HepG2 (cell line): ENCODE measurements around the gene COQ10B. TPM values are rescaled to one million over a fixed set of nuclear protein-coding genes. Genes with fewer than 3 reads are reported as not detected.

Experiments used
- ATAC-seq: fragments of 200-7000 bp; cut with Tn5 transposase; 3 replicates; pipeline ENCODE4 v1.9.1; 2020; ENCODE audit warnings: mild to moderate bottlenecking, moderate library complexity
- BruUV-seq: library from RNA; stranded (reverse); fragments of 400-500 nt; replicated peaks from 2 replicates; lab custom pipeline; 2021; lab: Mats Ljungman, UMichigan
- CTCF ChIA-PET: fragments of 300-600 bp; formaldehyde crosslinking; extraction: SDS; loops from one replicate; lab custom pipeline; 2021; ENCODE audit warnings: low total read pairs, inconsistent platforms, low intra/inter-chr PET ratio; lab: Yijun Ruan, JAX
- POLR2A ChIA-PET: fragments of 350-600 bp; sonication (Branson Sonifier 250); formaldehyde crosslinking; loops from one replicate; lab custom pipeline; 2020; ENCODE audit warnings: antibody characterized with exemption, inconsistent platforms; lab: Yijun Ruan, JAX
- DNase-seq: peaks from one replicate; pipeline ENCODE4 v3.0.0-alpha.2; 2015; ENCODE audit warnings: low spot score
- FAIRE-seq: peaks from 3 replicates; lab custom pipeline; 2011; peaks lifted over from hg19 to GRCh38; lab: Jason Lieb, UNC
- H2AFZ ChIP-seq: one replicate; pipeline ENCODE4 v1.6.1; 2011; ENCODE audit warnings: low read length, inconsistent platforms
- H3K27ac ChIP-seq: fragments of 300-600 bp; 3 replicates; pipeline ENCODE4 v1.8.0; 2011; ENCODE audit warnings: mixed run types, mild to moderate bottlenecking, mixed read lengths, low read length, inconsistent platforms; ENCODE audit not compliant: insufficient read depth; ENCODE audit errors: extremely low read length
- H3K27me3 ChIP-seq, 2 experiments: fragments of 200-600 bp in 1 of 2; 2 replicates in 1 of 2; 3 replicates in 1 of 2; pipeline versions ENCODE4 v1.6.0 to v1.8.0; 2011; ENCODE audit warnings: low read length in 2 of 2, mild to moderate bottlenecking in 2 of 2, moderate library complexity in 2 of 2, inconsistent platforms in 1 of 2; ENCODE audit not compliant: insufficient read depth in 2 of 2, control insufficient read depth in 1 of 2
- H3K36me3 ChIP-seq, 2 experiments: fragments of 200-600 bp in 1 of 2; replicated peaks in 1 of 2; 2 replicates in 1 of 2; 3 replicates in 1 of 2; pipeline versions ENCODE4 v1.5.1 to v1.8.0; 2011; ENCODE audit warnings: low read length in 2 of 2, inconsistent platforms in 1 of 2; ENCODE audit not compliant: insufficient read depth in 2 of 2, control insufficient read depth in 1 of 2
- H3K4me1 ChIP-seq: 2 replicates; pipeline ENCODE4 v1.5.1; 2012; ENCODE audit warnings: low read length, inconsistent platforms; ENCODE audit not compliant: insufficient read depth
- H3K4me2 ChIP-seq: 2 replicates; pipeline ENCODE4 v1.6.0; 2011; ENCODE audit warnings: low read depth, low read length, inconsistent platforms
- H3K4me3 ChIP-seq, 3 experiments: fragments of 200-600 bp in 1 of 3; sonication (generic), shearing (Covaris generic) in 1 of 3; replicated peaks in 1 of 3; 2 replicates each; pipeline ENCODE4 v1.5.1; 2011 to 2016; ENCODE audit warnings: low read length in 3 of 3, inconsistent platforms in 2 of 3, low read depth in 2 of 3, mild to moderate bottlenecking in 2 of 3, control low read depth in 1 of 3, mixed read lengths in 1 of 3; ENCODE audit not compliant: insufficient read depth in 1 of 3
- H3K79me2 ChIP-seq: one replicate; pipeline ENCODE4 v1.6.1; 2011; ENCODE audit warnings: low read length, inconsistent platforms; ENCODE audit not compliant: insufficient read depth
- H3K9ac ChIP-seq: 2 replicates; pipeline ENCODE4 v1.6.0; 2011; ENCODE audit warnings: mild to moderate bottlenecking, low read depth, low read length, inconsistent platforms; ENCODE audit not compliant: insufficient read depth
- H3K9me3 ChIP-seq: 2 replicates; pipeline ENCODE4 v1.5.1; 2012; ENCODE audit warnings: mild to moderate bottlenecking, low read length
- H4K20me1 ChIP-seq: 2 replicates; pipeline ENCODE4 v1.6.0; 2011; ENCODE audit warnings: inconsistent platforms, mild to moderate bottlenecking, low read length, moderate library complexity; ENCODE audit not compliant: insufficient read depth
- ARHGAP35 ChIP-seq: sonication (generic); formaldehyde crosslinking; IDR thresholded peaks from 2 replicates; pipeline ENCODE4 v1.9.0; 2022; ENCODE audit warnings: mild to moderate bottlenecking, inconsistent platforms, moderate library complexity, missing genetic modification reagents, borderline replicate concordance
- GPN1 ChIP-seq: sonication (generic); formaldehyde crosslinking; IDR thresholded peaks from 2 replicates; pipeline ENCODE4 v1.5.1; 2020; ENCODE audit warnings: missing genetic modification reagents, borderline replicate concordance
- RNF219 ChIP-seq: sonication (generic); formaldehyde crosslinking; IDR thresholded peaks from 2 replicates; pipeline ENCODE4 v1.5.0; 2020; ENCODE audit warnings: mild to moderate bottlenecking, missing genetic modification reagents
- SNAI1 ChIP-seq: sonication (generic); formaldehyde crosslinking; IDR thresholded peaks from 2 replicates; pipeline ENCODE4 v1.5.0; 2020; ENCODE audit warnings: mild to moderate bottlenecking, missing genetic modification reagents, borderline replicate concordance
- SSRP1 ChIP-seq: IDR thresholded peaks from 2 replicates; pipeline ENCODE4 v1.6.1; 2016; ENCODE audit warnings: control low read depth
- ZNF574 ChIP-seq: sonication (generic); formaldehyde crosslinking; IDR thresholded peaks from 2 replicates; pipeline ENCODE4 v1.4.0; 2020; ENCODE audit warnings: missing genetic modification reagents
- WGBS: methylation state at CpG from one replicate; pipeline ENCODE4 v1.1.6; 2017; ENCODE audit warnings: low lambda C conversion rate; 5-methylcytosine and 5-hydroxymethylcytosine counted together
- in situ Hi-C: cut with HindIII; loops from 2 replicates; pipeline ENCODE4 v1.10.0; 2017; ENCODE audit warnings: low pct_unique_long_range_greater_than_20kb; ENCODE audit not compliant: extremely low pct_ligation_motif_present
- intact Hi-C: fragments of 100-400 bp; cut with micrococcal nuclease; formaldehyde crosslinking; loops from one replicate; pipeline ENCODE4 v1.10.0; 2022; ENCODE audit not compliant: unreplicated experiment
- polyA plus RNA-seq, 8 experiments: library from polyadenylated mRNA; depleted of rRNA in 3 of 8; stranded (reverse) in 7 of 8; unstranded in 1 of 8; fragments of >200 nt; fragmentation: Illumina TruSeq in 4 of 8; extraction: Trizol in 4 of 8; gene quantifications; 2 replicates each; pipeline versions ENCODE4 v1.2.1 to v1.2.3, GENCODE V29; 2011 to 2016; ENCODE audit warnings: low read depth in 4 of 8, missing spikeins in 1 of 8, mixed read lengths in 1 of 8; ENCODE audit not compliant: insufficient read depth in 1 of 8
- total RNA-seq, 5 experiments: library from RNA; depleted of rRNA; stranded (reverse); fragments of >200 nt; fragmentation: Illumina TruSeq; extraction: Trizol; gene quantifications; 2 replicates each; pipeline ENCODE4 v1.2.3, GENCODE V29; 2016; ENCODE audit warnings: low read depth in 1 of 5

Gene COQ10B
- total and polyA plus RNA-seq, 2 of the 13 experiments (the other 11 are each of a cell fraction or from before 2014, with no cell fraction given) = 4.6 to 34.9 TPM

GRCh38 chr2:197414039-197414438 lies 39.3 kb upstream of the COQ10B start:
- Histone ChIP-seq H3K27me3 (no peaks in the 10 kb centered on the region), H3K4me2 (no peak overlapping the region), H3K27ac (no peak overlapping the region), H3K36me3 (peaks cover 36 to 81% of the 10 kb centered on the region in 2 experiments), H4K20me1 (0 out of 2 replicates have a peak, but pooled peaks cover 13% of the 10 kb centered on the region), H2AFZ (no peak overlapping the region)
- no peak for FAIRE-seq
- WGBS = 83% methylated on average over 5 of the region's 5 CpGs
- no TSS peak for BruUV-seq
- CTCF ChIA-PET = no interaction called here
- TF ChIP-seq GPN1 (CRISPR knock-in tag) (no peak), ARHGAP35 (CRISPR knock-in tag) (no peak), ZNF574 (CRISPR knock-in tag) (no peak)
- TF ChIP-seq, all 625 proteins: peak for 0
- H3K79me2 ChIP-seq = peaks cover 34% of the 10 kb centered on the region
- intact Hi-C loops = no loop called here
- no peaks in the 10 kb centered on the region for H3K9me3 ChIP-seq
- POLR2A ChIA-PET = interaction anchor here (1.6 to 1.9 kb wide), 3 partner anchors 21 to 86 kb away, joined by 4 to 7 read pairs (median 6); partner anchors contain the start of genes HSPD1, HSPE1 and SF3B1
- no peak for DNase-seq
- no peaks in the 10 kb centered on the region for H3K4me1 ChIP-seq
- ATAC-seq = peak; percentile 47
- in situ Hi-C loops = no loop called here
- H3K9ac ChIP-seq = no peak overlapping the region
- H3K4me3 ChIP-seq = no peak overlapping the region

- H3K36me3 ChIP-seq = peaks cover 36 to 81% of the 10 kb centered on the region in 2 experiments
- ATAC-seq (peak; percentile 42), DNase-seq (no peak), FAIRE-seq (no peak)
- no peak overlapping the region for H3K27ac ChIP-seq
- TF ChIP-seq RNF219 (CRISPR knock-in tag) (0 out of 2 replicates have a peak, but pooled peaks have one; percentile 19), SNAI1 (CRISPR knock-in tag) (no peak), SSRP1 (CRISPR knock-in tag) (0 out of 2 replicates have a peak, but pooled peaks have one; percentile 38)
- intact Hi-C loops (no loop called here), in situ Hi-C loops (no loop called here)
- no peaks in the 10 kb centered on the region for H3K27me3 ChIP-seq
- no peak overlapping the region for H3K4me2 ChIP-seq
- POLR2A ChIA-PET = interaction anchor here (1.6 to 1.9 kb wide), 3 partner anchors 20 to 85 kb away, joined by 4 to 7 read pairs (median 6); partner anchors contain the start of genes HSPD1, HSPE1 and SF3B1
- H2AFZ ChIP-seq = no peak overlapping the region
- CTCF ChIA-PET = no interaction called here
- no TSS peak for BruUV-seq
- H3K4me3 ChIP-seq = no peak overlapping the region
- WGBS = 95% methylated on average over 2 of the region's 2 CpGs
- peaks cover 17% of the 10 kb centered on the region; the same call in 1 of the 2 replicates for H4K20me1 ChIP-seq
- H3K79me2 ChIP-seq = peaks cover 34% of the 10 kb centered on the region
- H3K4me1 ChIP-seq = no peaks in the 10 kb centered on the region
- no peaks in the 10 kb centered on the region for H3K9me3 ChIP-seq
- no peak overlapping the region for H3K9ac ChIP-seq
Observed at GRCh38 chr2:197414515-197414914, 38.8 kb upstream of the COQ10B start.
